NK-92 (cell line): ENCODE measurements around the gene INTS1.

ENCODE experiments used
- DNase-seq: peaks from one replicate; lab custom pipeline; 2025; ENCODE audit not compliant: unreplicated experiment; lab: John Stamatoyannopoulos, UW

INTS1 gene

GRCh38 chr7:1542329-1542728, 38.1 kb upstream of the INTS1 start:
- DNase-seq, result no peak

GRCh38 chr7:1541431-1542162, 37.4 kb upstream of the INTS1 start:
- DNase-seq, result no peak

GRCh38 chr7:1540776-1541271, 36.6 kb upstream of the INTS1 start:
- no peak for DNase-seq

GRCh38 chr7:1539882-1540775, 35.9 kb upstream of the INTS1 start:
- DNase-seq, result no peak

GRCh38 chr7:1539181-1539881, 35.1 kb upstream of the INTS1 start:
- no peak for DNase-seq

GRCh38 chr7:1538544-1539180, 34.5 kb upstream of the INTS1 start:
- DNase-seq, result no peak

- no peak for DNase-seq
Measured at GRCh38 chr7:1537535-1538412, 33.6 kb upstream of the INTS1 start.

- DNase-seq, result no peak
Measured at GRCh38 chr7:1536743-1537534, 32.8 kb upstream of the INTS1 start.

- DNase-seq, result no peak
Measured at GRCh38 chr7:1536455-1536742, 32.2 kb upstream of the INTS1 start.

GRCh38 chr7:1535701-1536454, 31.7 kb upstream of the INTS1 start:
- no peak for DNase-seq

GRCh38 chr7:1535100-1535458, 30.9 kb upstream of the INTS1 start:
- no peak for DNase-seq

- no peak for DNase-seq
Measured at GRCh38 chr7:1534330-1535099, 30.3 kb upstream of the INTS1 start.

- DNase-seq, result no peak
Measured at GRCh38 chr7:1533547-1534329, 29.5 kb upstream of the INTS1 start.

- DNase-seq, result no peak
Measured at GRCh38 chr7:1533255-1533546, 29.0 kb upstream of the INTS1 start.

- no peak for DNase-seq
Measured at GRCh38 chr7:1532456-1533254, 28.5 kb upstream of the INTS1 start.

GRCh38 chr7:1531979-1532455, 27.8 kb upstream of the INTS1 start:
- no peak for DNase-seq
